Mucosa of descending colon (tissue), 3 donors: ENCODE measurements around the gene STAC3. TPM values are rescaled to one million over a fixed set of nuclear protein-coding genes. Genes with fewer than 3 reads are reported as not detected.

Experiments
- ATAC-seq: fragments of 200-7000 bp; cut with Tn5 transposase; one replicate; pipeline ENCODE4 v1.9.1; 2020; ENCODE audit warnings: mild to moderate bottlenecking, moderate library complexity
- DNase-seq, 3 donors: peaks; one replicate each; pipeline ENCODE4 v3.0.0-alpha.2; 2020
- H3K36me3 ChIP-seq: fragments of 200-600 bp; one replicate; pipeline ENCODE4 v1.8.0; 2021; ENCODE audit warnings: low read depth, mild to moderate bottlenecking
- H3K4me1 ChIP-seq: fragments of 200-600 bp; one replicate; pipeline ENCODE4 v1.8.0; 2021; ENCODE audit warnings: low read depth, mild to moderate bottlenecking
- H3K4me3 ChIP-seq: fragments of 200-600 bp; one replicate; pipeline ENCODE4 v1.8.0; 2021; ENCODE audit warnings: mild to moderate bottlenecking
- H3K9me3 ChIP-seq: fragments of 200-600 bp; one replicate; pipeline ENCODE4 v1.8.0; 2021; ENCODE audit warnings: mild to moderate bottlenecking
- intact Hi-C, 2 donors: fragments of 100-400 bp; cut with DNase I in 1 of 2; cut with micrococcal nuclease in 1 of 2; formaldehyde crosslinking; loops; one replicate each; pipeline versions ENCODE4 v1.11.0 to v1.11.1; 2022; cut with DNase I, micrococcal nuclease
- total RNA-seq, 3 donors: library from RNA; stranded (reverse); fragmentation: NEBNext Ultra II Directional in 2 of 3; extraction: Animal tissue kit (Norgen Biotek cat#: 25700) in 2 of 3; gene quantifications; one replicate each; pipeline versions ENCODE4 v1.2.1 to v1.2.4, GENCODE V29; 2021 to 2023
- TF ChIP-seq, protein P1 (sequence below): fragments of 200-600 bp; IDR thresholded peaks from one replicate; pipeline ENCODE4 v1.8.0; 2022; ENCODE audit warnings: antibody characterized with exemption, mild to moderate bottlenecking
- donor health status: DM: no; HTN: no; CAD: no; lungs with moderate emphysema.
- donor health status: DM: no; HTN: no; CAD: no.
- donor health status: DM: no; HTN: yes; CAD: no.

The STAC3 gene
- total RNA-seq, 3 donors from 2014 or later: 2.4 to 4.3 (median 3.3) TPM

- Histone ChIP-seq H3K36me3 (no peaks in the 10 kb centered on the region), H3K4me1 (peaks cover 19% of the 10 kb centered on the region), H3K4me3 (no peak overlapping the region), H3K9me3 (no peaks in the 10 kb centered on the region)
- intact Hi-C loops: no loop called here
- peak; percentile 61 for ATAC-seq
- DNase-seq: peak in 2 of 3 donors; percentile 66 to 69
- TF ChIP-seq, protein P1, sequence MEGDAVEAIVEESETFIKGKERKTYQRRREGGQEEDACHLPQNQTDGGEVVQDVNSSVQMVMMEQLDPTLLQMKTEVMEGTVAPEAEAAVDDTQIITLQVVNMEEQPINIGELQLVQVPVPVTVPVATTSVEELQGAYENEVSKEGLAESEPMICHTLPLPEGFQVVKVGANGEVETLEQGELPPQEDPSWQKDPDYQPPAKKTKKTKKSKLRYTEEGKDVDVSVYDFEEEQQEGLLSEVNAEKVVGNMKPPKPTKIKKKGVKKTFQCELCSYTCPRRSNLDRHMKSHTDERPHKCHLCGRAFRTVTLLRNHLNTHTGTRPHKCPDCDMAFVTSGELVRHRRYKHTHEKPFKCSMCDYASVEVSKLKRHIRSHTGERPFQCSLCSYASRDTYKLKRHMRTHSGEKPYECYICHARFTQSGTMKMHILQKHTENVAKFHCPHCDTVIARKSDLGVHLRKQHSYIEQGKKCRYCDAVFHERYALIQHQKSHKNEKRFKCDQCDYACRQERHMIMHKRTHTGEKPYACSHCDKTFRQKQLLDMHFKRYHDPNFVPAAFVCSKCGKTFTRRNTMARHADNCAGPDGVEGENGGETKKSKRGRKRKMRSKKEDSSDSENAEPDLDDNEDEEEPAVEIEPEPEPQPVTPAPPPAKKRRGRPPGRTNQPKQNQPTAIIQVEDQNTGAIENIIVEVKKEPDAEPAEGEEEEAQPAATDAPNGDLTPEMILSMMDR: peak; percentile 50
Observed at GRCh38 chr12:57214398-57214781, 36.6 kb downstream of the STAC3 start.

GRCh38 chr12:57213763-57214397 lies 37.1 kb downstream of the STAC3 start:
- peaks cover 19% of the 10 kb centered on the region for H3K4me1 ChIP-seq
- TF ChIP-seq, protein P1: no peak
- no peak overlapping the region for H3K4me3 ChIP-seq
- ATAC-seq: peak; percentile 3
- H3K36me3 ChIP-seq: no peaks in the 10 kb centered on the region
- intact Hi-C loops: no loop called here
- no peaks in the 10 kb centered on the region for H3K9me3 ChIP-seq
- DNase-seq: no peak

- no peak overlapping the region for H3K4me3 ChIP-seq
- TF ChIP-seq, protein P1: peak; percentile 99
Observed at GRCh38 chr12:57213058-57213715, 37.8 kb downstream of the STAC3 start.

GRCh38 chr12:57212701-57213057 lies 38.3 kb downstream of the STAC3 start:
- TF ChIP-seq, protein P1: no peak
- DNase-seq: no peak
- H3K36me3 ChIP-seq: no peaks in the 10 kb centered on the region
- ATAC-seq: no peak
- no peaks in the 10 kb centered on the region for H3K9me3 ChIP-seq
- no peak overlapping the region for H3K4me3 ChIP-seq
- intact Hi-C loops: no loop called here
- H3K4me1 ChIP-seq: peaks cover 19% of the 10 kb centered on the region

More at GRCh38 chr12:57213058-57213715, 37.8 kb downstream of the STAC3 start:
- intact Hi-C loops: no loop called here
- peak; percentile 87 to 92 (median 91) for DNase-seq
- peak; percentile 84 for ATAC-seq
- Histone ChIP-seq H3K4me1 (peaks cover 19% of the 10 kb centered on the region), H3K36me3 (no peaks in the 10 kb centered on the region), H3K9me3 (no peaks in the 10 kb centered on the region)

GRCh38 chr12:57211791-57212700 lies 38.9 kb downstream of the STAC3 start:
- ATAC-seq (no peak), DNase-seq (peak in 1 of 3 donors; percentile 53)
- H3K4me3 ChIP-seq: no peak overlapping the region
- H3K4me1 ChIP-seq: peaks cover 15% of the 10 kb centered on the region
- TF ChIP-seq, protein P1: no peak
- H3K9me3 ChIP-seq: no peaks in the 10 kb centered on the region
- intact Hi-C loops: no loop called here
- H3K36me3 ChIP-seq: no peaks in the 10 kb centered on the region
